Measurements from ENCODE around the gene PLA2G1B.

The PLA2G1B gene

GRCh38 chr12:120324841-120325417 is 2.6 kb downstream of the PLA2G1B start:
- TF ChIP-seq EZH2 (IDR thresholded peaks at IDR 0.05; ENCODE audit: borderline replicate concordance, low read depth, low read length, severe bottlenecking) (no peak), CTCF (IDR thresholded peaks at IDR 0.05; ENCODE audit: borderline replicate concordance, extremely low read depth, low read length, poor library complexity, severe bottlenecking) (no peak)
- no peak overlapping the region for H3K27ac ChIP-seq (ENCODE audit: low read length)
- peak overlapping the region; percentile 99 for H3K4me2 ChIP-seq (ENCODE audit: insufficient read depth, low read length)
- no peak overlapping the region for H3K4me3 ChIP-seq (ENCODE audit: low read depth in 1 of 2, low read length in 2 of 2)
- H3K79me2 ChIP-seq (ENCODE audit: insufficient read depth, low read length) = no peaks in the 10 kb centered on the region
- DNase-seq (no peak), ATAC-seq (ENCODE audit: insufficient read depth, low read depth) (0 out of 3 replicates have a peak, but pooled peaks have one; percentile 5)
- no peaks in the 10 kb centered on the region for H3K9me3 ChIP-seq (ENCODE audit: insufficient read depth, low read length, severe bottlenecking)
- H4K20me1 ChIP-seq (ENCODE audit: insufficient read depth, low read length) = no peaks in the 10 kb centered on the region
- H3K36me3 ChIP-seq (ENCODE audit: insufficient read depth, low read length) = no peaks in the 10 kb centered on the region
- peaks cover 5% of the 10 kb centered on the region for H3K27me3 ChIP-seq (ENCODE audit: insufficient read depth, low read length, poor library complexity)
- peaks cover 11% of the 10 kb centered on the region; the same call in 1 of the 2 replicates for H3K4me1 ChIP-seq (ENCODE audit: insufficient read depth, low read length)
- H2AFZ ChIP-seq (ENCODE audit: low read depth, low read length) = no peak overlapping the region
- H3K9ac ChIP-seq (ENCODE audit: low read depth, low read length) = peak overlapping the region; percentile 58; the same call in 1 of the 2 replicates

- Histone ChIP-seq H3K27ac (ENCODE audit: low read length) (no peak overlapping the region), H3K27me3 (ENCODE audit: insufficient read depth, low read length, poor library complexity) (peaks cover 5% of the 10 kb centered on the region), H3K79me2 (ENCODE audit: insufficient read depth, low read length) (no peaks in the 10 kb centered on the region), H3K9ac (ENCODE audit: low read depth, low read length) (no peak overlapping the region), H3K4me3 (ENCODE audit: low read depth in 1 of 2, low read length in 2 of 2) (no peak overlapping the region), H3K36me3 (ENCODE audit: insufficient read depth, low read length) (no peaks in the 10 kb centered on the region), H3K4me1 (ENCODE audit: insufficient read depth, low read length) (peaks cover 11% of the 10 kb centered on the region; the same call in 1 of the 2 replicates), H3K4me2 (ENCODE audit: insufficient read depth, low read length) (no peak overlapping the region), H2AFZ (ENCODE audit: low read depth, low read length) (no peak overlapping the region), H3K9me3 (ENCODE audit: insufficient read depth, low read length, severe bottlenecking) (no peaks in the 10 kb centered on the region), H4K20me1 (ENCODE audit: insufficient read depth, low read length) (no peaks in the 10 kb centered on the region)
- ATAC-seq (ENCODE audit: insufficient read depth, low read depth) (no peak), DNase-seq (no peak)
- no peak for TF ChIP-seq CTCF (IDR thresholded peaks at IDR 0.05; ENCODE audit: borderline replicate concordance, extremely low read depth, low read length, poor library complexity, severe bottlenecking)
- TF ChIP-seq EZH2 (IDR thresholded peaks at IDR 0.05; ENCODE audit: borderline replicate concordance, low read depth, low read length, severe bottlenecking) = no peak
Measured at GRCh38 chr12:120323772-120324171, 3.8 kb downstream of the PLA2G1B start.

GRCh38 chr12:120321382-120322202 is 6.0 kb downstream of the PLA2G1B start:
- no peak overlapping the region for H3K4me2 ChIP-seq (ENCODE audit: insufficient read depth, low read length)
- TF ChIP-seq CTCF (IDR thresholded peaks at IDR 0.05; ENCODE audit: borderline replicate concordance, extremely low read depth, low read length, poor library complexity, severe bottlenecking) = no peak
- no peak for TF ChIP-seq EZH2 (IDR thresholded peaks at IDR 0.05; ENCODE audit: borderline replicate concordance, low read depth, low read length, severe bottlenecking)
- no peaks in the 10 kb centered on the region for H3K79me2 ChIP-seq (ENCODE audit: insufficient read depth, low read length)
- peaks cover 24% of the 10 kb centered on the region for H3K4me1 ChIP-seq (ENCODE audit: insufficient read depth, low read length)
- H3K9ac ChIP-seq (ENCODE audit: low read depth, low read length) = no peak overlapping the region
- ATAC-seq (ENCODE audit: insufficient read depth, low read depth) (no peak), DNase-seq (no peak)
- no peak overlapping the region for H2AFZ ChIP-seq (ENCODE audit: low read depth, low read length)
- H3K27me3 ChIP-seq (ENCODE audit: insufficient read depth, low read length, poor library complexity) = peaks cover 2% of the 10 kb centered on the region
- no peaks in the 10 kb centered on the region for H3K9me3 ChIP-seq (ENCODE audit: insufficient read depth, low read length, severe bottlenecking)
- no peaks in the 10 kb centered on the region for H4K20me1 ChIP-seq (ENCODE audit: insufficient read depth, low read length)
- H3K4me3 ChIP-seq (ENCODE audit: low read depth in 1 of 2, low read length in 2 of 2) = no peak overlapping the region
- no peaks in the 10 kb centered on the region for H3K36me3 ChIP-seq (ENCODE audit: insufficient read depth, low read length)
- H3K27ac ChIP-seq (ENCODE audit: low read length) = no peak overlapping the region
